ENCODE data around the gene PLP2. TPM values are rescaled to one million over a fixed set of nuclear protein-coding genes. Genes with fewer than 3 reads are reported as not detected.

The PLP2 gene
- total RNA-seq, 1 experiment from 2014 or later = 80.8 TPM

GRCh38 chrX:49186125-49187027 lies 14.7 kb downstream of the PLP2 start, which contains the start of gene PRICKLE3:
Gene PRICKLE3, minus strand, starts transcription at chrX:49186373. Its CDS starts 76 bp downstream, at chrX:49186297.
- DNase-seq (ENCODE audit: low spot score) = no peak

- no peak for DNase-seq (ENCODE audit: low spot score)
Observed at GRCh38 chrX:49187028-49187394, 15.3 kb downstream of the PLP2 start.

GRCh38 chrX:49187526-49187925 lies 15.8 kb downstream of the PLP2 start:
- no peak for DNase-seq (ENCODE audit: low spot score)

GRCh38 chrX:49188468-49189076 lies 16.9 kb downstream of the PLP2 start:
- no peak for DNase-seq (ENCODE audit: low spot score)

DNA sequence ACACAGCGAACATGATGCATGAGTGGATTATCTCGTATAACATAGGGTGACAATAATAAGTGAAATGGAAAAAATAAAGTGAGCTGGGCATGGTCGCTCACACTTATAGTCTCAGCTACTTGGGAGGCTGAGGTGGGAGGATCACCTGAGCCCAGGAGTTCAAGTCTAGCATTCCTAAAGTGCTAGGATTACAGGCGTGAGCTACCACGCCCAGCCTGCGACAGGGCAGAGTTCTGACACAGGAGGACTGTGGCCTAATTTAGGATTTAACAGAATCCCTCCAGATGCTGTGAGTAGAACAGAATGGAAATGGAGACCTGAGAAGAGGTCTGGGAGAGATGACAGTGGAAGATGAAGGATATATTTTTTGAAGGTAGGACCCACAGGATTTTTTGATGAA lies 17.9 kb downstream of the PLP2 start:
- DNase-seq (ENCODE audit: low spot score) = no peak

DNA sequence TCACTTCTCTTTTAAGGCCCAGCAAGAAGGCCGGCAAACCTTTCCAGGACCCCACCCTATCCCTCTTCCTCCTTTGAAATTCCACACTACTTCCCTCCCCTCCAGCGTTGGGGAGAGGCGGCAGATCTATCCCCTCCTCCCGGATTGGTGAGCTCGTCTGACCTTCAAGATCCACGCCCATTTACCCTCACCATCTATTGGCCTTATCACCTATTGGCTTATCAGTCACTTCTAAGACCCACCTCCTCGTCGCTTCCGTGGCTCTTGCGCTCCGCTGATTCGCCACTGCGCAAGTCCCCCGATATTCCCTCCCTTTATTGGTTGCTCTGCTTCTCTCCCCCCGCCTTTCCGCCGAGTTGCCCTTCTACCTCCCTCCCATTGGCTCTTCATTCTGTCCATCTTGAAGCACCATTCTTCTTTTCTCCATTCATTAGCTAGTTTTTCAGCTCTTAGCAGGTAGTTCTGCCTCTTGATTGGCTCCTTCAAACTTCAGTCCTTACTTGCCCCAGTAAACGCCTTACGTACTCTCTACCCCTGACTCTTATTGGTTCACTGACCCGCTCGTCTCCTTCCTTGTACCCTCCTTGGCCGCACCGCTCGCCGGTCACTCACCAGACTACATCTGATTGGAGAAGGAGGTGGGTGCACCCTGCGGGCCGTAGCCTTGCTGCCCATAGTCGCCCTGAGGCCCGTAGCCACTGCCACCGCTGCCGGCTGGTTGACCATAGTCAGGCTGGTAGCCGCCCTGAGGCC lies 19.3 kb downstream of the PLP2 start:
- DNase-seq (ENCODE audit: low spot score) = peak; percentile 99

GRCh38 chrX:49191574-49192011 lies 19.9 kb downstream of the PLP2 start:
- no peak for DNase-seq (ENCODE audit: low spot score)

DNA sequence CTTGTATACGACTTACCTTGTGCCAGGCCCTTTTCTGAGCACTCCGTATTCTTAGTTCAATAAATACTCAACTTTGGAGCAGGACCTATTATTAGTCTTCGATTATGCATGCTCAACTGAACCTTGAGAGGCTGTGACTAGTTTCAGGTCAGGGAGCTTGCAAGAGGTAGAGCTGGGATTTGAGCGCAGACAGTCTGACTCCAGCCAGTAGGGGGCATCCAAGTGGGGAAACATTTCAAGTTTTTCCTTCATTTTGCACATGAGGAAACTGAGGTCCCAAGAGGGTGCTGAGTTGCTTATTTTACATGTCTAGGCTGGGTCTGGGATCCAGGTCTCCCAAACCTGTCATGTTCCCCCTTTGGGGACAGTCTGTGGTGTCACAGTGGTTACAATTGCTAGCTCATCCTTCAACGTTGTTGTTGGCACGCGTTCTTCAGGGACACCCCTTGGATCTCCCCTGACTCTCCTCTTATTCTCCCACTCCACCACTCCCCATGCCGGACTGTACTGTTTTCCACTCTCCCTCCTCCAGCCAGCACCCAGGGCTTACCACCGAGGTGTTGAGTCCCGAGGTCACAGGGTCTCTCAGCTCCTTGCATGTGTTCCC lies 21.1 kb downstream of the PLP2 start:
- no peak for DNase-seq (ENCODE audit: low spot score)

- DNase-seq (ENCODE audit: low spot score) = no peak
Observed at GRCh38 chrX:49193542-49193964, 21.9 kb downstream of the PLP2 start.

GRCh38 chrX:49197543-49198087 lies 25.9 kb downstream of the PLP2 start:
- DNase-seq (ENCODE audit: low spot score) = no peak

DNA sequence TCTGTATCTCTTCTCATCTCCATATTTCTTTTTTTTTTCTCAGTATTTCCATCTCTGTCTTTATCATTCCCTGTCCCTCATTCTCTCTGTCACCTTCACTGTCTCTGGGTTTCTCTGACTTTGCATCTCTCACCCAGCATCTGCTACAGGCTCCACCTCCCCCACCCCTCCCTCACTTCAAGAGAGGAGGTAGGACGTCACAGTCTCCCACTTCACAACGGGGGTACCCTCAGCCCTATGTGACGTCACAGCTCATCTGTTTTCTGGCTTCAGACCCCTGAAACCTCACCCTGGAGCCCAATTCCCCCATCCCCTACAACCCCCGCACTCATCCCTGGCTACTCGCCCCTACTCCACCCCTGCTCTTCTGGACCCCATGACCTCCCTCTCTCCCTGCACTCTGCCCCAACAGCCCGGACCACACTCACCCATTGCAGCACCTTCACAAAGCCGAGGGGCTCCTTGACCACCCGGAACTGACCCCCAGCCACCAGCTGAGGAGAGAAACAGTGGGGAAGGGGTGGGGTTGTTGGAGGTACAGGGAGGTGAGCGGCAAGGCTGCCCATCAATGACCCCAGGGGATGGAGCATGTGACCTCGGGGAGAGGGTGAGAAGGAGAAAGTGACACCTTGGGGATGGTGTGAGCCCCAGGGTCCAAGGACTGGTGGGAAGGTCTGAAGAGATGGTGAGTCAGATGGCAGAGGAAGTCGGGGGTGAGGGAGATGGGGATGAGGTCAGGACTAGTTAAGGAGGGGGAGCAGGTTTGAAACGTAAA lies 27.0 kb downstream of the PLP2 start:
- no peak for DNase-seq (ENCODE audit: low spot score)

- DNase-seq (ENCODE audit: low spot score) = no peak
Observed at GRCh38 chrX:49199315-49199595, 27.6 kb downstream of the PLP2 start.

DNA sequence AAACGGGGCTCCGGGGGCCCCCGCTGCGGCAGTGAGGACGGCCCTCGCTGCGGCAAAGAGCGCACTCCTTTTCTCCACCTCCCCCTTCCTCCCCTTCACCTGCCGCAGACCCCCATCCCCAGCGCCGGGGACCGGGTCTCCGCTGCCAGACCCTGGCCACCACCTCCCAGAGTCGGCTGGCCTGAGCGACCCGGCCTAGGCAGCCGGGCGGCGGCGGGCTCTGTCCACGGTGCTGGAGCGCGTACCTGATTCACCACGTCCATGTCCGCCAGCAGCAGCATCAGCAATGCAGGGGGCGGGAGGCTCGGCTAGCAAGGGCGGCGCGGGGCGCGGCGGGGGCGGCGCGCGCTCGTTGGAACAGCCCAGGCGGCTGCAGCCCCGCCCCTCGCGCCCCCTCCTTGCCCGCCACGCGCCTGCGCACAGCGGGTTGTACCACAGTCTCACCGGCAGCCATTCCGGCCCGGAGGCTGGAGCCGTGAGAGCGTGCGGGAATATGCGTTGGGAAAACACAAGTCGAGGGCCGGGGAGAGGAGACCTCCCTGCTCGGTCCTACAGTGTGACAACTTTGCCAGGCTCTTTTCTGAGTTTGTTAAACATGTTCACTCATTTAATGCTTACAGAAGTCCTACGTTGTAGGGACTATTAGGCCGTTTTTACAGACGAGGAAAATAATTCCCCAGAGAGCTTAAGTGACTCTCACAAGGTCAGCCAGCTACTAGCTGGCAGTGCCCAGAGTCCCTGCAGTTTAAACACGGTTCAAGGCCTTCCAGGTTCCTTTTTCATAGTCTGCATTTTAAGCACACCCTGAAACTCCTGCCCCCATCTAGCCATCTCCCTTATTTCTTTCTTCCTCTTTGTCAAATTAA lies 28.4 kb downstream of the PLP2 start, which contains the start of gene SYP:
Gene SYP, minus strand, starts transcription at position 288 of the 866 bp plus-strand sequence. Its CDS starts 7 bp downstream, at position 281.
- DNase-seq (ENCODE audit: low spot score) = peak; percentile 74

GRCh38 chrX:49202022-49202421 lies 30.3 kb downstream of the PLP2 start:
- DNase-seq (ENCODE audit: low spot score) = no peak

DNA sequence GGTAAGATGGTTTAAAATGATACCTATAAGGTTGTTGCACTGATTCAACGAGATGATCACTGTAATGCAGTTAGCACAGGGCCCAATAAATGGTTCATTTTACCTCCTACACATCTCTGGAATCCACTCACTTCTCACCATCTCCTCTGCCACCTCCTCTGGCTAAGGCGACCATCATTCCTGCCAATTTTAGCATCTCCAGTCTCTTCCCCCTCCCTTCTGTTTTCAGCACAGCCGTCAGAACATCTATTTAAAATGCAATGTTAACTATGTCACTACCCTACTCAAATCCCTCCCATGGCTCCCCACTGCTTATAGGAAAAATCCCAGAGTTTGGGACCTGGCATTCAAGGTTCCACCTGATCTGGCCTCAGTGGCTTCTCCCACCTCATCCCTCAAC lies 31.8 kb downstream of the PLP2 start:
- DNase-seq (ENCODE audit: low spot score) = no peak

GRCh38 chrX:49204017-49204416 lies 32.3 kb downstream of the PLP2 start:
- DNase-seq (ENCODE audit: low spot score) = no peak

- DNase-seq (ENCODE audit: low spot score) = no peak
Observed at GRCh38 chrX:49204709-49205108, 33.0 kb downstream of the PLP2 start.

GRCh38 chrX:49205443-49205842 lies 33.7 kb downstream of the PLP2 start:
- no peak for DNase-seq (ENCODE audit: low spot score)

GRCh38 chrX:49206543-49206942 lies 34.8 kb downstream of the PLP2 start:
- DNase-seq (ENCODE audit: low spot score) = no peak

GRCh38 chrX:49208399-49208798 lies 36.7 kb downstream of the PLP2 start:
- no peak for DNase-seq (ENCODE audit: low spot score)

Measured in A172 (cell line).